ENCODE data around the gene ANO9.

The ANO9 gene

GRCh38 chr11:367956-368413 lies 73.8 kb downstream of the ANO9 start:
- H3K4me3 ChIP-seq (ENCODE audit: control insufficient read depth, low read depth, low read length): no peak overlapping the region
- TF ChIP-seq, protein P1, sequence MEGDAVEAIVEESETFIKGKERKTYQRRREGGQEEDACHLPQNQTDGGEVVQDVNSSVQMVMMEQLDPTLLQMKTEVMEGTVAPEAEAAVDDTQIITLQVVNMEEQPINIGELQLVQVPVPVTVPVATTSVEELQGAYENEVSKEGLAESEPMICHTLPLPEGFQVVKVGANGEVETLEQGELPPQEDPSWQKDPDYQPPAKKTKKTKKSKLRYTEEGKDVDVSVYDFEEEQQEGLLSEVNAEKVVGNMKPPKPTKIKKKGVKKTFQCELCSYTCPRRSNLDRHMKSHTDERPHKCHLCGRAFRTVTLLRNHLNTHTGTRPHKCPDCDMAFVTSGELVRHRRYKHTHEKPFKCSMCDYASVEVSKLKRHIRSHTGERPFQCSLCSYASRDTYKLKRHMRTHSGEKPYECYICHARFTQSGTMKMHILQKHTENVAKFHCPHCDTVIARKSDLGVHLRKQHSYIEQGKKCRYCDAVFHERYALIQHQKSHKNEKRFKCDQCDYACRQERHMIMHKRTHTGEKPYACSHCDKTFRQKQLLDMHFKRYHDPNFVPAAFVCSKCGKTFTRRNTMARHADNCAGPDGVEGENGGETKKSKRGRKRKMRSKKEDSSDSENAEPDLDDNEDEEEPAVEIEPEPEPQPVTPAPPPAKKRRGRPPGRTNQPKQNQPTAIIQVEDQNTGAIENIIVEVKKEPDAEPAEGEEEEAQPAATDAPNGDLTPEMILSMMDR (conservative IDR thresholded peaks at IDR 0.05; ENCODE audit: control insufficient read depth, insufficient read depth, low read depth, low read length): no peak
- no peak for DNase-seq (ENCODE audit: low read depth)

Data from fibroblast of mammary gland (primary cell).